HG03439 (cell line): ENCODE measurements around the gene ZFYVE21.

ENCODE experiments used
- ATAC-seq: cut with Tn5 transposase; IDR thresholded peaks from one replicate; pipeline ENCODE4 v1.9.1; 2021; ENCODE audit warnings: mild to moderate bottlenecking, moderate library complexity; ENCODE audit not compliant: unreplicated experiment

Gene ZFYVE21

GRCh38 chr14:103735815-103736545, 20.4 kb downstream of the ZFYVE21 start:
- no peak for ATAC-seq

DNA sequence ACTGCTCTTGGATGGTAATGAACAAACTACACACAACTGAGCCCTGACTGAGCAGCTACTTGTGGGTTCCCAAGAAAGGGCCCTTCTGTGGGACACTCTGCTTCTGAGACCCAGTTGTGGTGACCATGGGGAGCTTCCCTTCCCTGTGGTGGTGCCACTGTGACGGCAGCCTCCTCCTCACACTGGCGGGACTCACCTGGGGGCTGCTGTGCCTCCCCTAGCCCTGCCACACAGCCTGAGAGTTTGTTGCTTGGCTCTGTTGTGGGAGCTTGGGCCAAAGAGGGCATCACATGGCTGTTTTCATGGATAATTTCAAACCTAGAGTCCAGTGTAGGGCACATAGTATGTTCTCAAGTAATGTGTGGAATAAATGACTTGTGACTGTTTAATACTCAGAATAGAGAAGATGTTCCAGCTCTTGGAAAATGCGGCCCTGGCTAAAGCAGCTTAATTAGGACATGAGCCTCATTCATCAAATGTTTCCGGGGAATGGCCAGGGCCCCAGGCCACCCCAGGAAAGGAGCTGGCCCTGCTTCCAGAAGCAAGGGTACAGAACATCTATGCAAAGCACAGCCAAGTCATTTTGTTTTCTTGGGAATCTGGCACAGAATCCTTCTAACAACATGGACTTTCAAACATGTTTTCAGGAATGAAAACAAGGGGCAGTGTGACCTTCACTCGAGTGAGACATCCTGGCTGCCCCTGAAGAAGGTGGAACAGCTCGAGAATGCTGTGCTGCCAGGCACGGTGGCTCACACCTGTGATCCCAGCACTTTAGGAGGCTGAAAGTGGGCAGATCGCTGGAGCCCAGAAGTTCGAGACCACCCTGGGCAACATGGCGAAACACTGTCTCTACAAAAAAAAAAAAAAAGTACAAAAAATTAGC, 21.2 kb downstream of the ZFYVE21 start:
- ATAC-seq: no peak

- no peak for ATAC-seq
Observed at GRCh38 chr14:103737432-103738045, 21.9 kb downstream of the ZFYVE21 start.

- no peak for ATAC-seq
Observed at GRCh38 chr14:103738166-103738565, 22.6 kb downstream of the ZFYVE21 start.

- no peak for ATAC-seq
Observed at GRCh38 chr14:103738701-103739451, 23.3 kb downstream of the ZFYVE21 start.

GRCh38 chr14:103739466-103739792, 23.8 kb downstream of the ZFYVE21 start:
- no peak for ATAC-seq

DNA sequence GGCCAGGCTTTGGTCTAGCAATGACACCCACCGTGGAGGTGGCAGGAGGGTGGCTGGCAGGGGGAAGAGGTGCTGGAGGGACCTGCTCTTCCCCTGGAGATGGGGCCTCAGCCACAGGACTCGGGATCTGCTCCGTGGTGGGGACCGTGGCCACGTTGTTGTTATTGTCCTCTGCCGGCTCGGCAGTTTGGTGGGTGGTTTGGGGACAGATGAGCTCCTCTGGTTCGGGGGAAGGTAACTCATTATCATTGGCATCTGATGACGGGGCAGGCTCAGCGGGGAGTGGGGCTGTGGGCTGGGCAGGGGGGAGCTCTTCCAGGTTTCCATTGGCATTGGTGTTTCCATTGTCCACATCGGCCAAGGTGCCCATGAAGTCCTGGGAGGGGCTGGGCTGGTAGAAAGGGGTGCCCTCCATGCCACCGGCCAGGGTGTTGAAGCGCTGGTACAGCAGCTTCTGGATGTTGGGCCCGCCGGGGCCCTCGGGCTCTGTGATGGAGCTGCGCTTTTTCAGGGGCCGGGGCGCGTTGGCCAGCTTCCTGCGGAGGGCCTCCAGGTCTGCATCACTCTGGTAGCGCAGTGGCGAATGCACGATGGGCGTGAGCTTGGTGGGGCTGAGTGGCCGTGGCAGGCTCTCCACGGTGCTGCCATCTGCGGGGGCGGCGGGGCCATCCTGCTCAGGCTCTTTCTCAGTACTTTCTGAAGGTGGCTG, 24.3 kb downstream of the ZFYVE21 start:
- ATAC-seq: no peak

- ATAC-seq: no peak
Observed at GRCh38 chr14:103740991-103741689, 25.5 kb downstream of the ZFYVE21 start.

- ATAC-seq: no peak
Observed at GRCh38 chr14:103741876-103742275, 26.3 kb downstream of the ZFYVE21 start.

DNA sequence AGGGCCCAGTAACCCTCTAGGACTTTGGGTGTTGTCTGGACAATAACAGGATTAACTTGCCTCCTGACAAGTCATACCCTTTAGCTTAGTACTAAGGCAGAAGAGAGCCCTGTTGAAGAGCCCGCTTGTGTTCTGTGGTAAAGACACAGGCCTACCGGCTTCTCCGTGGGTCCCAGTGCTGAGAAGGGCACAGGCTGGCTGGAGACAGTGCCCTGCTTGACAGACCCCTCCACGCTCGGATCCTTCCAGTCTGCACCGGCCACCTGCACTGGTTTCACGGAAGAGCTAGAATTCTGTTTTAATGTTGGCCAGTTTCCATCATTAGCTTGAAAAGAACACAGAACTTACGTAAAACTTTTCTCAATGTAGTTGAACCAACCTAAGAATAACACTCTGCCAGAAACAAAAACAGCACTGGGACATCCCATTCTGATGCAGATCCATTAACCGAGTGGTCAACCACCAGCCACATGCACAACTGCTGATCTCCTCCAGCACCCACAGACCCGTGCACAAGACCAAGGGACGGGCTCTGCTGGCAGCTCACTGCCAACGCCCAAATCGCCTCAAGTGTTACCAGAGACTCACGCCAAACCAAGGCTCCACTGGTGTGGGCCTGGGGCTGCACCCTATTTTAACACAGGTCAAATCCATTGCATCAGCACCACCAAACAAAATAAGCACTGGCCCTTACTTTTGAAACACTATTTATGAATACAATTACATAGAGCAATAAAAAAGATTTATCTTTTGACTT, 27.1 kb downstream of the ZFYVE21 start:
- no peak for ATAC-seq

DNA sequence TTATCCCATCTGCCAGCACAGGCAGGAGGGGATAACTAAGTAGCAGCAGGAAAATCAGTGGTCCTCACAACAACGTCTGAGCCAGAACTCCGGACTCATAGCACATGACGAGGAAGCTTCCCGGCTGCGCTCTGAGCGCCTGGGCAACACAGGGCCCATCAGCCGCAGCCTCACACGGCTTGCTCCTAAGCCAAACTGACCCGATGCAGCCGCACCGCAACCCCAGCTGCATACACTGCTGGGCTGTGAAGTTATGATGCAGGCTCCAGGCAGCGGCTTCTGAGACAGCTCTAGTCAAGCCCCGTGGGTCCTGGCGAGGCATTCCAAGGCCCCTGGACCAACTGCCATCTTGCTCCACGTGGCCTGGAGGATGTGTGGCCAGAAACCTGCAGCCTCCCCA, 28.1 kb downstream of the ZFYVE21 start:
- no peak for ATAC-seq

- ATAC-seq: no peak
Observed at GRCh38 chr14:103744621-103745395, 29.2 kb downstream of the ZFYVE21 start.

- ATAC-seq: no peak
Observed at GRCh38 chr14:103745424-103745823, 29.8 kb downstream of the ZFYVE21 start.

GRCh38 chr14:103746701-103747100, 31.1 kb downstream of the ZFYVE21 start:
- ATAC-seq: no peak

DNA sequence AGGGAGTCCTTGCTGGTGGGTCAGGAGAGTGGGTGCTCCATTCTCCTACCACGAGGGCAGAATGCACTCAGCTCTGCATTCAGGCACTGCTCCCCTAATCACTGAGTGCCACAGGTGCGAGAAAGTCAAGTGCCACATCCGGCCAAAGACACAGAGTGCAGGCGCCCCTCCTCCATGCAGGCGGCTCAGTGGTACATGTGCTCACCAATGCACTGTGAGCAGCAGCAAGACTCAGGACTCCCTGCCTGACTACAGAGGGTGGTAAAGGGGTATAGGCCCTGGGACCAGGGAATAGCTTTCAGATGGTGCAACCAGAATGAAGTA, 32.9 kb downstream of the ZFYVE21 start:
- ATAC-seq: no peak

DNA sequence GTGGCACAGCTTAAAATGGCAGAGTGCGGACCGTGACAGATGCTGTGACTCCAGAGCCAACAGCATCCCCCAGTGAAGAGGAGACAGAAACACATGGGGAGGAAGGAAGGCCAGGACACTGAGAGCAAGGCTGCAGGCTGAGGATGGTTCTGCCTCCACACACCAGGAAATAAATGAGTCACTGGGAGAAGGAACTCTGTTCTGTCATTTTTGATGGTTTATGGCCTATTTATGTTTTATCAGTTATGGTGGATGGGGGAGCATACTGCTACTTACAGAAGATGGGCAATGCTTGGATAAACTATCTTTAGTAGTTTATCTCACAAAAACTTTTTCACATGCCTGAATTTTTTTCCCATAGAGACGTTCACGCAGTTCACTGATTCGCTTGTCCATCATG, 33.8 kb downstream of the ZFYVE21 start:
- no peak for ATAC-seq

GRCh38 chr14:103749860-103750259, 34.2 kb downstream of the ZFYVE21 start:
- no peak for ATAC-seq

DNA sequence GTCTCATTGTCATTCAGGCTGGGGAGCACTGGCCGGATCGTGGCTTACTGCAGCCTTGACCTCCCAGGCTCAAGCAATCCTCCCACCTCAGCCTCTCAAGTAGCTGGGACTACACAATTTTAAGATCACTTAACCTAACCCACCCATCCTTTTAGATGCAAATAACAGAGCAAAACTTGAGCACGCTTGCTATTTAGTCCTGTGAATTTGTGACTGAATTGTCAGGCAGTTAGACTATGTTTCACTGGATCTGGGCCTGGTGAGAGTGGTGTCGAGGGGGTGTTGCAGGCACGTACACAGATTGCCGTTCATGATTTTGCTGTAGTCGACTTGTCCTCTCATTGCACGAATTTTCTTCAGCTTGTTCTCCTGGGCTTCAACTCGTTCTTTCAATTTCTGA, 38.2 kb downstream of the ZFYVE21 start:
- ATAC-seq: no peak

DNA sequence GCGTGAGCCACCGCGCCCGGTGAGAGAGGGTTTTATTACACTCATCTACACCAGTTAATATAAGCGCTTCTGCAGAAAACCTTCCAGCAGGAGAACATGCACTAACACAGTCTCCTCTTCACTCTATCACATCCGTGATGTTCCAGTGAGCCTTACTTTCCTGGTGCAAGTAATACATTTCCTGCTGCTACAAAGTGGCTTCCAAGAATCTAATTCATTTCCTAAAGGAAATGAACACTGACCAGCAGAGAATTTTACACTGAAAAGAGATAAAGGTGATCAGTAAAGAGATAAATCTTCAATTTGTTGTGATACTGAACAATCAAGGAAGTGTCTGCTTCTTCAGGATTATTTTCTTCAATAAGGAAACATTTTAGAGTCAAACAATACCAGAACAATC, 39.5 kb downstream of the ZFYVE21 start:
- ATAC-seq: no peak
